T-helper 1 cell (primary cell): ENCODE data around the gene SCGB3A2.

Experiments used
- DNase-seq, 5 donors: peaks; one replicate each; pipeline ENCODE4 v3.0.0-alpha.2; 2012 to 2020
- total RNA-seq, 4 donors: gene quantifications; one replicate each; lab custom pipeline; 2026; lab: John Stamatoyannopoulos, UW

Gene SCGB3A2, protein sequence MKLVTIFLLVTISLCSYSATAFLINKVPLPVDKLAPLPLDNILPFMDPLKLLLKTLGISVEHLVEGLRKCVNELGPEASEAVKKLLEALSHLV
- 0 reads per million in 4 donors for total RNA-seq

GRCh38 chr5:147878066-147878759 lies at the start of gene SCGB3A2:
SCGB3A2 (plus strand) TSS chr5:147878711; CDS start chr5:147878804, 93 bp downstream.
- no peak for DNase-seq

DNA sequence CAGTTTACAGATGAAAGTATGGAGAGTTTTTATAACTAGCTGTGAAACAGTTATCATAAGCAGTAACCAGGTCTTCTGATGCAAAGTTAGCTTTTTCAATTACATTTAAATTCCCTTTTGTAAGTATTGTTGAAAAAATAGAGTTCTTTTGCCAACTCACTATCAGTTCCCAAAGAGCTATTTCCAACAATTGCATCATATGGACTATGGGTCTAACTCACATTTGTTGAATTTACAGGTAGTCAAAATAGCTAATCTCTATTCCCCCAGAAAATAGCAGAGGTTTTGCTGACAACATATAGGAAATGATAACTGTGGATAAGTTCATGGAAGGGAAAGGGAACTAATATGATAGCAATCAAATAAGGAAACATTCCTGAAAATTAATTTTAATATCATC lies 48.5 kb upstream of the SCGB3A2 start:
- no peak for DNase-seq

DNA sequence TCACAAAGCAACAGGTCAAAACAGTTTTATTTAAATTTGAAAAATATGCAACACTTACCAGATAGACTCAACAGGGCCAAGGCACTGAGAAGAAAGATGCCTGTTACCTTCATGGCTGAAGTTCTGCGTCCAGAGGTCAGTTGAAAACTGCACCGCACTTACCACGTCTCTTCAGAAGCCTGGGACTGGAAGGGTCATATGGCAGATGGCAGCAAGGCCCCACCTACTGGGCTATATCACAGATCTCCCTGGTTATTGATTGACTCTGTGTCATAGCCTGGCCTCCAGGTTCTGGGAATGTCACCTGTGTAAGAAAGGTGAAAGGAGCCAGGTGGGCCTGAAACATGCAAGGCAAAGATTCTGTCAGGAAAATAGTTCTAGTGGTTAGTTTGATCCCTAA lies 47.0 kb upstream of the SCGB3A2 start, which contains the start of gene SPINK1:
SPINK1 (minus strand) TSS at position 207 of the 400 bp plus-strand sequence; CDS start at position 113, 94 bp downstream.
- DNase-seq, result no peak

DNA sequence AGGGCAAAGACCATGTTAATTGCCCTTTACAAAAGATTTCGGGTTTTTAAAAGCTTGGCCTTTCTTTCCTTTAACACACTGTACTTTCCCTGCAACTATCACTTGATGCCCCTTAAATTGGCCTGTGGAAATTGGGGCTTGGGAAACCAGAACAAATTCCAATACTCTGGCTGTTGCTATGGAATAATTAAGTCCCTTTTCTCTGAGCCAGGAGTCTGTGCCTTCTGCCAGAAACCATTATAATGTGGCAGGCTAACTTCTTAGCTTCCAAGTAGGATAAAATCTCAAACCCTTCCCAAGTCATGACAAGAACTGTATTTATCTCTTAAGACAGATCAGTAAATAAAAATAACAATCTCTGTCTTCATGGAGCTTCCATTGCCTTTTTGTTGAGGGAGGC lies 46.0 kb upstream of the SCGB3A2 start:
- no peak for DNase-seq

DNA sequence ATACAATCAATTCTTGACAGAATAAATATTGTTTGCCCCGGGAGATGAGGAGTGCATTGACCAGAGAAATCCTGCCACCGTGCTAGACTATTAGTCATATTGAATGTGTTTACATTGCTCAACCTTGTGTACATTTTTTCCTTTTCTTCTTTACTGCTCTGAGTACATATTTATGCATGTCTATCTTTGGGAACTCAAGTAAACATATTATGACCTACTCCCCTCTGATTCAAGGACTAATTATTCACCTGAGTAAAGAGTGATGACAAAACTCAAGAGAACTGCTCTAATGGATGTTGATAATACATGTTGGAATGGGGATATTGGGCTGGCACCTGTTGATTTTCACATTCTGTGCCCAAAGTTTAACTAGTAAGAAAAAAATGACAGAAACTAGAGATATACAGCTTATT lies 43.1 kb upstream of the SCGB3A2 start:
- DNase-seq, result no peak

- no peak for DNase-seq
Observed at GRCh38 chr5:147836439-147836838, 42.1 kb upstream of the SCGB3A2 start.

GRCh38 chr5:147842869-147843268 lies 35.6 kb upstream of the SCGB3A2 start:
- no peak for DNase-seq

DNA sequence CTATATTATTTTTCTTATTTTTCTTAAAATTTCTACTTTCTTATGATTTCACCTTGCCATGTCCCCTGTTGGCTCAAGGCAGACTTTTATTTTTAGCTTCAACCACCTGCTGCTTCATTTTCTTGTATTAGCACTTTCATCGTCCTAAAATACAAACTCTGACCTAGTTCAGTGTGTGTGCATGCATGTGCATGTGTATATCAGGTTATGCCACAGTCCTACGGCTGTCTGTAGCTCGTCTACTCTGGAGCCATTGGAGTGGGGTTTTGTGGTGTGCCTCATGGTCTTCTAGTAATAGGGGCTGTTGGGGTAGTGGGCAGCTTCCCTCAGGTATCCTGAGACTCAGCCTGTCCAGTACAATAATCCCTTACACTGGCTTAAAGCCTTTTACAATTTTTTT lies 33.7 kb upstream of the SCGB3A2 start:
- DNase-seq, result no peak

- DNase-seq, result no peak
Observed at GRCh38 chr5:147845618-147846017, 32.9 kb upstream of the SCGB3A2 start.

DNA sequence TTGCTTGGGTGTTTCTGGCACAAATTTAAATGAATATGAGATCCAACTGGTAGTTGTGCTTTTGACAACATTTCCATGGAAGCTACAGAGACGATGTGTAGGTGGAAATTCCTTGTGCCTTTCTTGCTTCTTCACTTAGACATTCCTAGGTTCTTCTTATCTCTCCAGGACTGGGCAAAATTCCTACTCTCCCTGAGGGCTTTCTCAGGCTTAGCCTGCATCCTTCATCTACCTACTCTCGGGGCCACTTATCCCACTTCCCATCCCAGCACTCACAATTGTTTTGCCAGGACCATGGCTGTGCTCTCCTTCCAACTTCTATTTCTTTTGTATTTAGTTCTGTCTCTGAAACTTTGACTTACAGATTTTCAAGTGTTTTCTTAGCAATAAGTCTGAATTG lies 29.3 kb upstream of the SCGB3A2 start:
- no peak for DNase-seq

- no peak for DNase-seq
Observed at GRCh38 chr5:147851578-147851977, 26.9 kb upstream of the SCGB3A2 start.

GRCh38 chr5:147852365-147852764 lies 26.1 kb upstream of the SCGB3A2 start:
- no peak for DNase-seq

- DNase-seq, result no peak
Observed at GRCh38 chr5:147853372-147853987, 25.0 kb upstream of the SCGB3A2 start.

DNA sequence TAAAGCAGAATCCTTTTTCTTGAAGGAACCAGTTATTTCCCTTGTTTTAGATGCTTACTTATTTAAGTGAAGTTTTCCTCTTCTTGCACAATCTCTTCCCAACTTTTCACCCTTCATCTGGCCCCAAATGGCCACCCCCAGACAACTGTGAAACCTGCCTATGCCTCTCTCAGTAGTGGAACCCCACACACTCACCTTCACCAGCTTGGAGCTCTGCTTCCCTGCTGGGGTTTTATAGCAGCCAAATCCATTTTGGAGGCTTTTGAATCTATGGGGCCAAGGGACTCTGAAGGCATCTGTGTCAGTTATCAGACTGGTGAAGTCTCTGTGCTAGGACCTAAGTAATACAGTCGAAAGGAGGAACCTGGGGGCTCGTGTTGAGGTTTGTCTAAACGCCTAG lies 24.2 kb upstream of the SCGB3A2 start:
- DNase-seq, result no peak

DNA sequence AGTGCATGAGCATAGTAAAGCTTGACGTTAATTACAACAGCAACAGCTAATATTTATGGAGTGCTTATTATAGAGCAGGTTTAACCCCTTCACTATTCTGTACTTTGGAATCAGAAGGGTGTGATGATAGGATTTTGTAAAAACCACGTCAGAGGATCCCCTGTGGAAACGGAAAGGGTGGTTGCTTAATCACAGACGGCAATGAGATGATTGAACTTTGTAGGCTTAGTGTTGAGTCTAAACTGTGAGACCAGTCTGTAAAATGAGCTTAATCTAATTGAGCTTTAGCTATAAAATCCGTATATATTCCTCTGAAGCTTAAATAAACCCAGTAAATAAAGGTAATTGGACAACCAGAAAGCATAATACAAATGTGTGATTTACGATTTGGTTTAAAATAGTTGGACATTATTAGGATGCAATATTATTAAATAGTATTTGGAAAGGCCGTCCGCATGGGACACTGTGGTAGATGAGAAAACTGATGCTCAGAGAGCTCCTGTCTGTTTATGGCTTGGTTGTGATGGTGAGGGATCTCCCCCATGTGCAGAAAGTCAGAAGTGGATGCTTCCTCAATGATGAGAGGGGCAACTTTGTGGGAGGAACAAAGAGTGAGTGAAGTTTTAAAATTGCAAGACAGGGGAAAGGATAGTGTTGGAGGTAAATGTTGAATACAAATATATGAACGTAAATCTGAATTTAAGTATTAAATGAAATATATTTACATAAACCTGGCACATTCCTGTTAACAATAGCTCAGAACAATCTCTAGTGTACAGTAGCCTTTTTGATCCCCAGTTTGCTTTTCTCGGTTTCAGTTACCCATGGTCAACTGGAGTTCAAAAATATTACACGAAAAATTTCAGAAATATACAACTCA lies 23.4 kb upstream of the SCGB3A2 start:
- no peak for DNase-seq

GRCh38 chr5:147855774-147856069 lies 22.8 kb upstream of the SCGB3A2 start:
- DNase-seq, result no peak

DNA sequence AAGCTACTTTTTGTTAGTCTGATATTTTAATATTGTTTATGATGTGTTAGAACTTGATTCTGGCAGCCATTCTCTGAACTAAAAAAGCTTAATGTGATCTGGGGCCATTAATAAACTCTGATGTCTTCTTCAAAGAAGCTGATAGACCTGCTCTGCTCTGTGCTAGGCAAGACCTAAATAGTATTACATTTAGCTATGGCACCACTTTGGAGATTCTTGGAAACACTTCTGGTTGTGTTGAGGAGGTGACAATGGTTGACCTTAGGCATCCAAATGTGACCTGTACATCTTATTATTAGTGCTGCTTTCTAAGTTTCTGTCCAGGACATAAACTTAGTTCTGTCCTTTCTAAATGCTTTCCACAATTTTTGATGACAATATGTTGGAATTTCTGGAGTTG lies 21.7 kb upstream of the SCGB3A2 start:
- DNase-seq, result no peak

DNA sequence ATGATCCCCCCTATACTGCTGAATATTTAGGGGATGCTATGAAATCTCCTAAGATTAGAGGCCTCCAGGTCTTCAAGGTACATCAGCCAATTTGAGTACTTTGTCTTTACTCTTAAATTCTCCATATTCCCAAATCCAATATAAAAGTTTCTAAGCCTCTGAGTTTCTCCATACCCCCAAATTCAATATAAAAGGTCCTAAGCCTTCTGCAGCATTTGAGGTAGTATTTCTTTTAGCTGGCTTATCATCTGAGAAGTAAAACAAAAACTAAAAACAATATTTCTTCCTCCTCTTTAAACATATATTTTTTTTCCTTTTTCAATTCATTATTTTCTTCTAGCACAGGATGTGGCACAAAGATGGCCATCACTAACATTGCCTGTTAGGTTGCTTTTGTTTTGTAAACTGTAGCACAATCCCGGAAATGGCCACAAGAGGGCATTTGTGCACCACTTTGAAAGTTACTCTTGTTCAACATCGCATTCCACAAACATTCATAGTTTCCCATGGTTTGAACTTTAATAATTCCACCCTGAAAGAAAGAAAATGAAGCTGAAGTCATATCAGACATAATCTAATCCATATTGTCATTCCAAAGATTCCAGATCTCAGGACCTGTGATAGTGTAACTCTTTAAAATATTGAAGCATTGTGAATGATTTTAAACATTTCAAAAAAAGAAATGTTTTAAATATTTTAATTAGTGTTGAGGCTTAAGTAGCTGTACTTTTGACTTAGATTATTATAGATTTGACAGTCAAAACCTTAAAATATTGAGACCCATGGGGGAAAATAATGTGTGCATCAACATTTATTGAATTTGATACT lies 21.0 kb upstream of the SCGB3A2 start:
- peak in 3 of 5 donors; percentile 3 to 24 (median 12) for DNase-seq

- no peak for DNase-seq
Observed at GRCh38 chr5:147858565-147858964, 19.9 kb upstream of the SCGB3A2 start.

GRCh38 chr5:147859962-147860640 lies 18.4 kb upstream of the SCGB3A2 start:
- no peak for DNase-seq

- DNase-seq, result no peak
Observed at GRCh38 chr5:147860641-147861025, 17.9 kb upstream of the SCGB3A2 start.
